K562 (cell line): ENCODE measurements around the gene BRD7. TPM values are rescaled to one million over a fixed set of nuclear protein-coding genes. Genes with fewer than 3 reads are reported as not detected.
A peak's percentile ranks its signal among the peaks of the same experiment; 100 is the strongest.

ENCODE experiments used
- BRD4 ChIP-seq: fragments of 200-600 bp; sonication (generic); IDR thresholded peaks from 2 replicates; pipeline ENCODE4 v1.6.1; 2017; ENCODE audit warnings: inconsistent platforms
- FOXM1 ChIP-seq, 2 experiments: fragments of 450-650 bp in 1 of 2; sonication (generic) in 1 of 2; formaldehyde crosslinking in 1 of 2; IDR thresholded peaks; 2 replicates each; pipeline versions ENCODE4 v1.6.1 to v1.9.0; 2017 to 2022; ENCODE audit warnings: low read depth in 2 of 2, mild to moderate bottlenecking in 2 of 2, missing genetic modification reagents in 1 of 2, moderate library complexity in 1 of 2
- HDAC3 ChIP-seq: fragments of 450-650 bp; IDR thresholded peaks from 2 replicates; pipeline ENCODE4 v1.6.1; 2018; ENCODE audit warnings: borderline replicate concordance, mild to moderate bottlenecking, moderate library complexity; ENCODE audit not compliant: partially characterized antibody
- HINFP ChIP-seq: fragments of 450-650 bp; conservative IDR thresholded peaks from 2 replicates; pipeline ENCODE4 v1.6.1; 2016; ENCODE audit warnings: missing genetic modification characterization, low read depth, mild to moderate bottlenecking, control low read depth, missing compliant biosample characterization
- HLTF ChIP-seq: fragments of 450-650 bp; IDR thresholded peaks from 2 replicates; pipeline ENCODE4 v1.6.1; 2016
- KLF1 ChIP-seq: fragments of 450-650 bp; IDR thresholded peaks from 2 replicates; pipeline ENCODE4 v1.6.1; 2016; ENCODE audit warnings: missing genetic modification characterization, missing compliant biosample characterization
- KLF10 ChIP-seq: fragments of 250-450 bp; sonication (Bioruptor Pico); IDR thresholded peaks from 2 replicates; pipeline ENCODE4 v1.6.1; 2021; ENCODE audit warnings: matching md5 sums
- NFE2L1 ChIP-seq: fragments of 450-650 bp; IDR thresholded peaks from 2 replicates; pipeline ENCODE4 v1.6.1; 2016; ENCODE audit warnings: missing genetic modification characterization, low read depth, mild to moderate bottlenecking, missing compliant biosample characterization, moderate library complexity, borderline replicate concordance
- PYGO2 ChIP-seq: fragments of 450-650 bp; IDR thresholded peaks from 2 replicates; pipeline ENCODE4 v1.6.1; 2016; ENCODE audit warnings: mild to moderate bottlenecking, missing genetic modification characterization, moderate library complexity, missing compliant biosample characterization
- RCOR1 ChIP-seq, 2 experiments: IDR thresholded peaks; 2 replicates each; pipeline ENCODE4 v1.6.1; 2012; ENCODE audit warnings: low read depth in 2 of 2, low read length in 2 of 2, borderline replicate concordance in 1 of 2, improper control_type of control experiment in 1 of 2
- SP1 ChIP-seq: sonication (generic); formaldehyde crosslinking; IDR thresholded peaks from 2 replicates; pipeline ENCODE4 v1.8.1; 2022; ENCODE audit warnings: mild to moderate bottlenecking, missing genetic modification reagents
- TBL1XR1 ChIP-seq, 2 experiments: IDR thresholded peaks; 2 replicates each; pipeline ENCODE4 v1.6.1; 2012; ENCODE audit warnings: improper control_type of control experiment in 2 of 2, low read length in 2 of 2, mild to moderate bottlenecking in 1 of 2
- YBX1 ChIP-seq: fragments of 450-650 bp; IDR thresholded peaks from 2 replicates; pipeline ENCODE4 v1.7.1; 2016; ENCODE audit warnings: mild to moderate bottlenecking
- ZFP30 ChIP-seq: fragments of 250-450 bp; sonication (Bioruptor Pico); IDR thresholded peaks from 2 replicates; pipeline ENCODE4 v1.8.0; 2022; ENCODE audit warnings: moderate library complexity, mild to moderate bottlenecking, inconsistent platforms, borderline replicate concordance
- ZNF121 ChIP-seq: sonication (generic); formaldehyde crosslinking; conservative IDR thresholded peaks from 2 replicates; pipeline ENCODE4 v1.8.0; 2022; ENCODE audit warnings: missing genetic modification reagents
- ZNF174 ChIP-seq: fragments of 250-450 bp; sonication (Bioruptor Pico); IDR thresholded peaks from 2 replicates; pipeline ENCODE4 v1.4.0; 2020; ENCODE audit warnings: mild to moderate bottlenecking
- ZNF444 ChIP-seq: fragments of 250-450 bp; sonication (Bioruptor Pico); IDR thresholded peaks from 2 replicates; pipeline ENCODE4 v1.4.0; 2020; ENCODE audit warnings: mild to moderate bottlenecking, moderate library complexity
- ZNF707 ChIP-seq: fragments of 250-450 bp; sonication (Bioruptor Pico); conservative IDR thresholded peaks from 2 replicates; pipeline ENCODE4 v1.8.0; 2022; ENCODE audit warnings: inconsistent platforms, mild to moderate bottlenecking, moderate library complexity
- polyA plus RNA-seq, 8 experiments: library from polyadenylated mRNA; depleted of rRNA in 4 of 8; stranded (reverse) in 5 of 8; unstranded in 3 of 8; fragments of >200 nt; fragmentation: Nextera tagmentation in 2 of 8; fragmentation: Illumina TruSeq in 1 of 8; extraction: Ambion mirVana in 2 of 8; extraction: Trizol in 1 of 8; gene quantifications; 2 replicates each; pipeline versions ENCODE4 v1.2.1 to v1.2.3, GENCODE V29; 2011 to 2014; ENCODE audit warnings: inconsistent platforms in 1 of 8, missing spikeins in 1 of 8
- total RNA-seq, 7 experiments: library from RNA; depleted of rRNA in 6 of 7; stranded (reverse); fragments of >200 nt in 6 of 7; fragmentation: Illumina TruSeq in 2 of 7; extraction: Trizol in 2 of 7; gene quantifications; 2 replicates each; pipeline versions ENCODE4 v1.2.1 to v1.2.3, GENCODE V29; 2011 to 2021; ENCODE audit warnings: low replicate concordance in 1 of 7
- TF ChIP-seq, protein P1 (sequence below): fragments of 450-650 bp; formaldehyde crosslinking; IDR thresholded peaks from 2 replicates; pipeline ENCODE4 v1.4.0; 2022; ENCODE audit warnings: missing genetic modification characterization
- TF ChIP-seq, protein P2 (sequence below): sonication (generic); formaldehyde crosslinking; IDR thresholded peaks from 2 replicates; pipeline ENCODE4 v1.8.1; 2022; ENCODE audit warnings: missing genetic modification reagents
- TF ChIP-seq, protein P3 (sequence below): sonication (generic); formaldehyde crosslinking; IDR thresholded peaks from 2 replicates; pipeline ENCODE4 v1.8.1; 2023; ENCODE audit warnings: mild to moderate bottlenecking, missing genetic modification reagents

BRD7 gene
- total and polyA plus RNA-seq, 9 of the 15 experiments (the other 6 are each of a cell fraction or from before 2014, with no cell fraction given) = 20.6 to 101 (median 68.7) TPM

- 0 out of 2 replicates have a peak, but pooled peaks have one; percentile 28 for TF ChIP-seq FOXM1 (IDR thresholded peaks at IDR 0.05; ENCODE audit: low read depth)
- TF ChIP-seq FOXM1 (CRISPR knock-in tag; IDR thresholded peaks at IDR 0.05; ENCODE audit: low read depth) = no peak
- no peak for TF ChIP-seq ZNF121 (CRISPR knock-in tag)
- TF ChIP-seq, protein P1, sequence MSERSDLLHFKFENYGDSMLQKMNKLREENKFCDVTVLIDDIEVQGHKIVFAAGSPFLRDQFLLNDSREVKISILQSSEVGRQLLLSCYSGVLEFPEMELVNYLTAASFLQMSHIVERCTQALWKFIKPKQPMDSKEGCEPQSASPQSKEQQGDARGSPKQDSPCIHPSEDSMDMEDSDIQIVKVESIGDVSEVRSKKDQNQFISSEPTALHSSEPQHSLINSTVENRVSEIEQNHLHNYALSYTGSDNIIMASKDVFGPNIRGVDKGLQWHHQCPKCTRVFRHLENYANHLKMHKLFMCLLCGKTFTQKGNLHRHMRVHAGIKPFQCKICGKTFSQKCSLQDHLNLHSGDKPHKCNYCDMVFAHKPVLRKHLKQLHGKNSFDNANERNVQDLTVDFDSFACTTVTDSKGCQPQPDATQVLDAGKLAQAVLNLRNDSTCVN (CRISPR knock-in tag) = peak; percentile 99
- peak in 1 of 2 experiments; percentile 75; a peak in 2 of 4 replicates for TF ChIP-seq TBL1XR1 (IDR thresholded peaks at IDR 0.05; ENCODE audit: low read length in 2 of 2)
- no peak for TF ChIP-seq ZNF174 (CRISPR knock-in tag)
- TF ChIP-seq ZNF444 (CRISPR knock-in tag) = no peak
- TF ChIP-seq HINFP = peak; percentile 86
- peak; percentile 98 for TF ChIP-seq HLTF
- TF ChIP-seq SP1 (CRISPR knock-in tag) = no peak
- TF ChIP-seq, protein P2, sequence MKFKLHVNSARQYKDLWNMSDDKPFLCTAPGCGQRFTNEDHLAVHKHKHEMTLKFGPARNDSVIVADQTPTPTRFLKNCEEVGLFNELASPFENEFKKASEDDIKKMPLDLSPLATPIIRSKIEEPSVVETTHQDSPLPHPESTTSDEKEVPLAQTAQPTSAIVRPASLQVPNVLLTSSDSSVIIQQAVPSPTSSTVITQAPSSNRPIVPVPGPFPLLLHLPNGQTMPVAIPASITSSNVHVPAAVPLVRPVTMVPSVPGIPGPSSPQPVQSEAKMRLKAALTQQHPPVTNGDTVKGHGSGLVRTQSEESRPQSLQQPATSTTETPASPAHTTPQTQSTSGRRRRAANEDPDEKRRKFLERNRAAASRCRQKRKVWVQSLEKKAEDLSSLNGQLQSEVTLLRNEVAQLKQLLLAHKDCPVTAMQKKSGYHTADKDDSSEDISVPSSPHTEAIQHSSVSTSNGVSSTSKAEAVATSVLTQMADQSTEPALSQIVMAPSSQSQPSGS (CRISPR knock-in tag) = no peak
- TF ChIP-seq YBX1 = peak; percentile 97
- TF ChIP-seq PYGO2 (tag) = no peak
- TF ChIP-seq, protein P3, sequence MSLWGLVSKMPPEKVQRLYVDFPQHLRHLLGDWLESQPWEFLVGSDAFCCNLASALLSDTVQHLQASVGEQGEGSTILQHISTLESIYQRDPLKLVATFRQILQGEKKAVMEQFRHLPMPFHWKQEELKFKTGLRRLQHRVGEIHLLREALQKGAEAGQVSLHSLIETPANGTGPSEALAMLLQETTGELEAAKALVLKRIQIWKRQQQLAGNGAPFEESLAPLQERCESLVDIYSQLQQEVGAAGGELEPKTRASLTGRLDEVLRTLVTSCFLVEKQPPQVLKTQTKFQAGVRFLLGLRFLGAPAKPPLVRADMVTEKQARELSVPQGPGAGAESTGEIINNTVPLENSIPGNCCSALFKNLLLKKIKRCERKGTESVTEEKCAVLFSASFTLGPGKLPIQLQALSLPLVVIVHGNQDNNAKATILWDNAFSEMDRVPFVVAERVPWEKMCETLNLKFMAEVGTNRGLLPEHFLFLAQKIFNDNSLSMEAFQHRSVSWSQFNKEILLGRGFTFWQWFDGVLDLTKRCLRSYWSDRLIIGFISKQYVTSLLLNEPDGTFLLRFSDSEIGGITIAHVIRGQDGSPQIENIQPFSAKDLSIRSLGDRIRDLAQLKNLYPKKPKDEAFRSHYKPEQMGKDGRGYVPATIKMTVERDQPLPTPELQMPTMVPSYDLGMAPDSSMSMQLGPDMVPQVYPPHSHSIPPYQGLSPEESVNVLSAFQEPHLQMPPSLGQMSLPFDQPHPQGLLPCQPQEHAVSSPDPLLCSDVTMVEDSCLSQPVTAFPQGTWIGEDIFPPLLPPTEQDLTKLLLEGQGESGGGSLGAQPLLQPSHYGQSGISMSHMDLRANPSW (CRISPR knock-in tag) = no peak
- TF ChIP-seq KLF1 (tag) = no peak
- TF ChIP-seq KLF10 (CRISPR knock-in tag) = no peak
- TF ChIP-seq NFE2L1 (tag) = no peak
- 0 out of 4 replicates have a peak, but pooled peaks of 1 of the 2 experiments have one; percentile 17 for TF ChIP-seq RCOR1 (IDR thresholded peaks at IDR 0.05; ENCODE audit: borderline replicate concordance in 1 of 2, low read depth in 2 of 2, low read length in 2 of 2)
- no peak for TF ChIP-seq ZNF707 (CRISPR knock-in tag)
- TF ChIP-seq ZFP30 (CRISPR knock-in tag) = no peak
- peak; percentile 65 for TF ChIP-seq HDAC3
- no peak for TF ChIP-seq BRD4
Measured at GRCh38 chr16:50369133-50369804, 481 bp upstream of the BRD7 start (continued).
